ENCODE data around the gene VMP1.
"Not testable (repeated sequence)": the region's sequence is repeated elsewhere in the genome, so short reads cannot be mapped to it uniquely, and the experiment has no call there.

VMP1 gene

GRCh38 chr17:59870482-59870881, 163.0 kb downstream of the VMP1 start:
- DNase-seq, result no peak

- no peak for DNase-seq
These were observed 164.9 kb downstream of the VMP1 start for GRCh38 chr17:59872351-59872750.

- not testable (repeated sequence) for DNase-seq
These were observed 166.0 kb downstream of the VMP1 start for GRCh38 chr17:59873414-59873813.

GRCh38 chr17:59874376-59874775, 166.9 kb downstream of the VMP1 start:
- DNase-seq, result no peak

GRCh38 chr17:59876107-59876506, 168.7 kb downstream of the VMP1 start:
- no peak for DNase-seq

GRCh38 chr17:59877965-59878364, 170.5 kb downstream of the VMP1 start:
- no peak for DNase-seq

GRCh38 chr17:59878624-59879023, 171.2 kb downstream of the VMP1 start:
- no peak for DNase-seq

GRCh38 chr17:59884861-59885260, 177.4 kb downstream of the VMP1 start:
- DNase-seq, result no peak

- DNase-seq, result no peak
These were observed 180.8 kb downstream of the VMP1 start for GRCh38 chr17:59888145-59888750.

- DNase-seq, result peak; percentile 39
These were observed 183.3 kb downstream of the VMP1 start for GRCh38 chr17:59890720-59891119.

Data from fibroblast of skin of back (primary cell).